ENCODE results near the gene PDRG1.

- TF ChIP-seq CTCF (IDR thresholded peaks at IDR 0.05) (no peak), POLR2A (IDR thresholded peaks at IDR 0.05) (no peak)
Observed at GRCh38 chr20:31910071-31910803, 41.6 kb downstream of the PDRG1 start.
